Pancreas (tissue), 10 donors: ENCODE measurements around the gene MMP23B. TPM values are rescaled to one million over a fixed set of nuclear protein-coding genes. Genes with fewer than 3 reads are reported as not detected.

Experiments
- ATAC-seq, 4 donors: fragments of 200-7000 bp; cut with Tn5 transposase; one replicate each; pipeline versions ENCODE4 v1.8.0 to v1.9.1; 2020; ENCODE audit warnings: mild to moderate bottlenecking in 4 of 4, moderate library complexity in 4 of 4
- DNase-seq, 6 donors: peaks; one replicate each; pipeline ENCODE4 v3.0.0-alpha.2; 2020
- FAIRE-seq: peaks from 2 replicates; lab custom pipeline; 2012; peaks lifted over from hg19 to GRCh38; lab: Jason Lieb, UNC
- H3K27ac ChIP-seq, 4 donors: fragments of 200-600 bp; sonication (generic); 1 replicate in 3 of 4; 2 replicates in 1 of 4; pipeline versions ENCODE4 v1.5.0 to v1.8.0; 2020
- H3K27me3 ChIP-seq, 4 donors: fragments of 200-600 bp; one replicate each; pipeline ENCODE4 v1.8.0; 2021
- H3K36me3 ChIP-seq, 3 donors: fragments of 200-600 bp; sonication (generic) in 1 of 3; one replicate each; pipeline versions ENCODE4 v1.5.0 to v1.8.0; 2020 to 2021
- H3K4me1 ChIP-seq, 3 donors: fragments of 200-600 bp; one replicate each; pipeline ENCODE4 v1.8.0; 2021
- H3K4me3 ChIP-seq, 4 donors: fragments of 200-600 bp; sonication (generic) in 2 of 4; one replicate each; pipeline versions ENCODE4 v1.5.0 to v1.8.0; 2020 to 2021
- H3K9me3 ChIP-seq, 4 donors: fragments of 200-600 bp; one replicate each; pipeline ENCODE4 v1.8.0; 2021
- CTCF ChIP-seq, 4 donors: fragments of 200-600 bp; sonication (generic) in 3 of 4; IDR thresholded peaks; one replicate each; pipeline versions ENCODE4 v1.5.0 to v1.8.0; 2021; ENCODE audit warnings: antibody characterized with exemption in 4 of 4
- WGBS, 2 donors: extraction: QIAGEN DNeasy Blood & Tissue Kit; methylation state at CpG; one replicate each; pipeline ENCODE4 v1.1.7; 2013; 5-methylcytosine and 5-hydroxymethylcytosine counted together
- intact Hi-C, 3 donors: fragments of 100-400 bp; cut with DNase I; formaldehyde crosslinking; loops; one replicate each; pipeline versions ENCODE4 v1.11.1 to v1.14.2; 2022
- polyA plus RNA-seq, 2 donors: library from polyadenylated mRNA; stranded (reverse); fragments of 200-250 nt; gene quantifications; one replicate each; pipeline ENCODE4 v1.2.3, GENCODE V29; 2013
- total RNA-seq, 6 donors: library from RNA; stranded (reverse); fragmentation: NEBNext Ultra II Directional in 4 of 6; extraction: Animal tissue kit (Norgen Biotek cat#: 25700) in 4 of 6; gene quantifications; one replicate each; pipeline versions ENCODE4 v1.2.1 to v1.2.4, GENCODE V29; 2021 to 2023
- donor health status: healthy with polysubstance abuse.
- donor health status: DM: no; HTN: no; CAD: no; lungs with moderate emphysema.
- donor health status: DM: no; HTN: no; CAD: no.
- donor health status: control.
- donor health status: control.
- donor health status: Bipolar disorder and iron deficiency.
- donor health status: DM: yes; HTN: yes; CAD: no.
- donor health status: DM: no; HTN: no; CAD: no.
- donor health status: DM: no; HTN: no; CAD: no.
- donor health status: DM: yes; HTN: yes; CAD: no.

MMP23B gene
- total and polyA plus RNA-seq, 8 donors, result 0.46 to 12.3 (median 1.6) TPM

GRCh38 chr1:1665815-1666251 lies 33.9 kb downstream of the MMP23B start:
- Histone ChIP-seq H3K27ac (peak overlapping the region in 2 of 4 donors; percentile 60 to 76), H3K27me3 (no peaks in the 10 kb centered on the region), H3K36me3 (peaks cover 10 to 13% (median 11%) of the 10 kb centered on the region in 3 donors), H3K4me3 (no peak overlapping the region), H3K9me3 (no peaks in the 10 kb centered on the region), H3K4me1 (peaks cover 0 to 16% (median 0%) of the 10 kb centered on the region in 3 donors)
- intact Hi-C loops, result no loop called here
- WGBS, 2 donors, result 83 to 85% methylated on average over 25 of the region's 25 CpGs
- FAIRE-seq (no peak), DNase-seq (peak in 3 of 6 donors; percentile 57 to 71 (median 63)), ATAC-seq (peak in 1 of 4 donors; percentile 21)
- no peak for TF ChIP-seq CTCF (IDR thresholded peaks at IDR 0.05)

GRCh38 chr1:1666526-1666925 lies 34.6 kb downstream of the MMP23B start:
- Histone ChIP-seq H3K27ac (no peak overlapping the region), H3K4me1 (peaks cover 0 to 16% (median 0%) of the 10 kb centered on the region in 3 donors), H3K27me3 (no peaks in the 10 kb centered on the region), H3K4me3 (no peak overlapping the region), H3K9me3 (no peaks in the 10 kb centered on the region), H3K36me3 (peaks cover 10 to 13% (median 11%) of the 10 kb centered on the region in 3 donors)
- TF ChIP-seq CTCF (IDR thresholded peaks at IDR 0.05), result no peak
- WGBS, 2 donors, result 96 to 98% methylated on average over 15 of the region's 15 CpGs
- no peak for ATAC-seq
- peak in 2 of 6 donors; percentile 47 to 51 for DNase-seq
- no peak for FAIRE-seq
- intact Hi-C loops, result no loop called here

- Histone ChIP-seq H3K36me3 (peaks cover 10 to 13% (median 11%) of the 10 kb centered on the region in 3 donors), H3K27ac (no peak overlapping the region), H3K4me1 (peaks cover 0 to 4% (median 0%) of the 10 kb centered on the region in 3 donors), H3K27me3 (no peaks in the 10 kb centered on the region), H3K9me3 (no peaks in the 10 kb centered on the region), H3K4me3 (no peak overlapping the region)
- ATAC-seq (no peak), FAIRE-seq (no peak), DNase-seq (peak in 1 of 6 donors; percentile 52)
- no peak for TF ChIP-seq CTCF (IDR thresholded peaks at IDR 0.05)
- 89 to 92% methylated on average over 43 of the region's 43 CpGs for WGBS, 2 donors
- intact Hi-C loops, result no loop called here
Measured at GRCh38 chr1:1669468-1670440, 37.8 kb downstream of the MMP23B start.

- DNase-seq, result peak in 1 of 6 donors; percentile 50
- peaks cover 4 to 6% (median 4%) of the 10 kb centered on the region in 3 donors for H3K36me3 ChIP-seq
Measured at GRCh38 chr1:1670866-1671265, 38.9 kb downstream of the MMP23B start.

More at GRCh38 chr1:1670866-1671265, 38.9 kb downstream of the MMP23B start:
- FAIRE-seq (no peak), ATAC-seq (no peak)
- Histone ChIP-seq H3K27me3 (no peaks in the 10 kb centered on the region), H3K4me1 (no peaks in the 10 kb centered on the region), H3K27ac (no peak overlapping the region), H3K4me3 (no peak overlapping the region), H3K9me3 (no peaks in the 10 kb centered on the region)
- intact Hi-C loops, result no loop called here
- WGBS, 2 donors, result 93 to 94% methylated on average over 24 of the region's 24 CpGs
- no peak for TF ChIP-seq CTCF (IDR thresholded peaks at IDR 0.05)
